ENCODE measurements around the gene DOCK11.

Gene DOCK11

GRCh38 chrX:118654331-118654730 is 158.7 kb downstream of the DOCK11 start:
- Histone ChIP-seq H3K4me2 (ENCODE audit: low read depth, low read length, poor library complexity, severe bottlenecking) (no peak overlapping the region), H3K9ac (ENCODE audit: low read depth, low read length, poor library complexity, severe bottlenecking) (no peak overlapping the region), H3K9me2 (replicated peaks; ENCODE audit: low read depth, low read length) (no peaks in the 10 kb centered on the region), H3K36me3 (ENCODE audit: insufficient read depth, low read length) (peaks cover 6% of the 10 kb centered on the region; the same call in 1 of the 2 replicates), H3K27me3 (ENCODE audit: insufficient read depth, low read length, poor library complexity, severe bottlenecking) (no peaks in the 10 kb centered on the region), H3F3A (ENCODE audit: low read depth) (no peaks in the 10 kb centered on the region), H3K4me3 (ENCODE audit: low read length, poor library complexity, severe bottlenecking) (no peak overlapping the region), H3K79me2 (ENCODE audit: insufficient read depth, low read length) (no peaks in the 10 kb centered on the region), H2AFZ (ENCODE audit: low read length) (no peak overlapping the region), H3K4me1 (ENCODE audit: insufficient read depth, low read length, poor library complexity, severe bottlenecking) (no peaks in the 10 kb centered on the region), H3K9me3 (ENCODE audit: insufficient read depth, low read depth, low read length) (no peaks in the 10 kb centered on the region), H4K20me1 (ENCODE audit: insufficient read depth, low read length, poor library complexity, severe bottlenecking) (no peaks in the 10 kb centered on the region)
- TF ChIP-seq EZH2phosphoT487 (IDR thresholded peaks at IDR 0.05; ENCODE audit: borderline replicate concordance) (no peak), CTCF (conservative IDR thresholded peaks at IDR 0.05; ENCODE audit: low read length) (no peak)

GRCh38 chrX:118655561-118656246 is 160.1 kb downstream of the DOCK11 start:
- Histone ChIP-seq H3K4me2 (ENCODE audit: low read depth, low read length, poor library complexity, severe bottlenecking) (no peak overlapping the region), H3K4me1 (ENCODE audit: insufficient read depth, low read length, poor library complexity, severe bottlenecking) (no peaks in the 10 kb centered on the region), H3K79me2 (ENCODE audit: insufficient read depth, low read length) (no peaks in the 10 kb centered on the region), H3F3A (ENCODE audit: low read depth) (no peaks in the 10 kb centered on the region), H2AFZ (ENCODE audit: low read length) (no peak overlapping the region), H3K27me3 (ENCODE audit: insufficient read depth, low read length, poor library complexity, severe bottlenecking) (no peaks in the 10 kb centered on the region), H3K9me3 (ENCODE audit: insufficient read depth, low read depth, low read length) (no peaks in the 10 kb centered on the region), H4K20me1 (ENCODE audit: insufficient read depth, low read length, poor library complexity, severe bottlenecking) (no peaks in the 10 kb centered on the region), H3K4me3 (ENCODE audit: low read length, poor library complexity, severe bottlenecking) (no peak overlapping the region), H3K9ac (ENCODE audit: low read depth, low read length, poor library complexity, severe bottlenecking) (no peak overlapping the region), H3K9me2 (replicated peaks; ENCODE audit: low read depth, low read length) (no peaks in the 10 kb centered on the region), H3K36me3 (ENCODE audit: insufficient read depth, low read length) (peaks cover 6% of the 10 kb centered on the region; the same call in 1 of the 2 replicates)
- no peak for TF ChIP-seq EZH2phosphoT487 (IDR thresholded peaks at IDR 0.05; ENCODE audit: borderline replicate concordance)
- no peak for TF ChIP-seq CTCF (conservative IDR thresholded peaks at IDR 0.05; ENCODE audit: low read length)

- Histone ChIP-seq H3K9me2 (replicated peaks; ENCODE audit: low read depth, low read length) (no peaks in the 10 kb centered on the region), H3K9me3 (ENCODE audit: insufficient read depth, low read depth, low read length) (no peaks in the 10 kb centered on the region), H3K4me1 (ENCODE audit: insufficient read depth, low read length, poor library complexity, severe bottlenecking) (no peaks in the 10 kb centered on the region), H3K4me2 (ENCODE audit: low read depth, low read length, poor library complexity, severe bottlenecking) (no peak overlapping the region), H3K79me2 (ENCODE audit: insufficient read depth, low read length) (no peaks in the 10 kb centered on the region), H3K4me3 (ENCODE audit: low read length, poor library complexity, severe bottlenecking) (no peak overlapping the region), H3K9ac (ENCODE audit: low read depth, low read length, poor library complexity, severe bottlenecking) (no peak overlapping the region), H4K20me1 (ENCODE audit: insufficient read depth, low read length, poor library complexity, severe bottlenecking) (no peaks in the 10 kb centered on the region), H3F3A (ENCODE audit: low read depth) (no peaks in the 10 kb centered on the region), H3K36me3 (ENCODE audit: insufficient read depth, low read length) (peaks cover 6% of the 10 kb centered on the region; the same call in 1 of the 2 replicates), H3K27me3 (ENCODE audit: insufficient read depth, low read length, poor library complexity, severe bottlenecking) (no peaks in the 10 kb centered on the region), H2AFZ (ENCODE audit: low read length) (no peak overlapping the region)
- TF ChIP-seq EZH2phosphoT487 (IDR thresholded peaks at IDR 0.05; ENCODE audit: borderline replicate concordance) (no peak), CTCF (conservative IDR thresholded peaks at IDR 0.05; ENCODE audit: low read length) (no peak)
Measured at GRCh38 chrX:118657413-118657812, 161.8 kb downstream of the DOCK11 start.
